GM19455 (cell line): ENCODE measurements around the gene NKX1-1.
"Not testable (repeated sequence)": the region's sequence is repeated elsewhere in the genome, so short reads cannot be mapped to it uniquely, and the experiment has no call there.

Source experiments
- ATAC-seq: cut with Tn5 transposase; IDR thresholded peaks from one replicate; pipeline ENCODE4 v1.9.1; 2021; ENCODE audit not compliant: unreplicated experiment

Gene NKX1-1

DNA sequence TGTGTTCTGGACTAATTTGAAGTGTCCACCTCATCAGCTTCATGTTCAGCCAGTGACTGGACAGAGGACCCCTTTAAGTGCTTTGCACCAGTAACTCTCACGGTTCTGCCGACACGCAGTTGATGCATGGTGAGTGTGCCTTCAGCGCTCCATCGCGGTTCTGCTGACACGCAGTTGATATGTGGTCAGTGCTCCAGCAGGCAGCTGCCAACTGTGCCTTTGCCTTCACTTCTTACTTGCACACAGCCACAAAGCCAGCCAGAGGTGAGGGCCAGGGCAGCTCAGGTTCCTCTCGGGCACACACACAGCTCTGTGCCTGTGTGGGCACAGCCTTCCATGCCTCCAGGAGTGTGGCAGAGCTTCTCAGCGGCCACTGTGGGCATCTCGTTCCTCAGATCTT lies 12.4 kb downstream of the NKX1-1 start:
- no peak for ATAC-seq

DNA sequence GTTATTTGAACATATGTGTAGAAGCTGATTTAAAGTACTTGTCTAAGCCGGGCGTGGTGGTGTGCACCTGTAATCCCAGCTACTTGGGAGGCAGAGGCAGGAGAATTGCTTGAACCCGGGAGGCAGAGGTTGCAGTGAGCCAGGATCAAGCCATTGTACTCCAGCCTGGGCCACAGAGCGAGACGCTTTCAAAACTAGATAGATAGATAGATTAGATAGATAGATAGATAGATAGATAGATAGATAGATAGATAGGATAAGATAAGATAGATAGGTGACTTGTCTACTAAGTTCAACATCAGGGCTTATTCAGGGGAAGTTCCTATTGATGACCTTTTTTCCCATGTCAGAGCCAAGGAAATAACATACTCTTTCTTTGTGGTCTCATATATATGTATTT lies 12.9 kb downstream of the NKX1-1 start:
- not testable (repeated sequence) for ATAC-seq

DNA sequence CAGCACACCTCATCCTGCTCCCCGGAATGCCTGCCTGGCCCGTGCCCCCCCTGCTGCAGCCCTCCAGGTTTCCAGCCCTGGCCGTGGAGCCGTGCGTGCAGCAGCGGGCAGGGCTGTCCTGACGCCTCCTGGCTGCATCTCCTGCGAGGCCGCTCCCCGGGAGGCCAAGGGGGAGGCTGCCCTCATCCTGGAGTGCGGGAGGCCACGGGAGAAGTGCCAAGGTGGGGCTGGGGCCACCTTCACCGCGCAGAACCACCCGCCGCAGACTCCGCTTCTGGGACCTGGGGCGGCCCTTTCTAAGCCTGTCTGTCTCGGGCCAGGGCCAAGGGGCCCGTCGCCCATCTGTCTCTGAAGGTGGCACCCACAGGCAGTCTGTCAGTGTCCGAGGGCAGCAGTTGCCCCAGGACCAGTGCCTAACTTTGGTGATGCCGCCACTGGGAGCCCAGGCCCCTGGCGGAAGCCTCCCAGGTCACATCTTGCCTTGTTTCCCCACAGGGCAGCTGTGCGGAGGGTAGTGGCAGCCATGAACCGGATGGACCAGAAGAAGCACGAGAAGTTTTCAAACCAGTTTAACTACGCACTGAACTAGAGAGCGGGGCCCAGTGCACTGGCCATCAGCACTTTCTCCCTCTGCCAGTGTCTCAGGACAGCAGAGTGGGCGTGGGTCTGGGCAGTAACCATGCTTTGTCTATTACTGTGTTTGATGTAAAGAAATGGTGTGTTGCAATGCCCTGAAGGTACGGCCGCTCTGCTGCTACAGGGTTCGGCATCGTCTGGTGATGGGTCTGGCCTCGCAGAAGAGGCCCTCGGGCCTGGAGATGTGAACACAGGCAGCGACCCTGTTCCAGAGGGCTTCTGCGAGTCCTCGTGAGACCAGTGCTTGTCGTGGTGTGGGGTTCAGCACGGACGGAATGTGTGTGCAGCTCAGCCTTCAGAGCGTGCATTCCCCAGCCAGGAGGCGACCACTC lies 20.6 kb downstream of the NKX1-1 start:
- ATAC-seq: no peak

DNA sequence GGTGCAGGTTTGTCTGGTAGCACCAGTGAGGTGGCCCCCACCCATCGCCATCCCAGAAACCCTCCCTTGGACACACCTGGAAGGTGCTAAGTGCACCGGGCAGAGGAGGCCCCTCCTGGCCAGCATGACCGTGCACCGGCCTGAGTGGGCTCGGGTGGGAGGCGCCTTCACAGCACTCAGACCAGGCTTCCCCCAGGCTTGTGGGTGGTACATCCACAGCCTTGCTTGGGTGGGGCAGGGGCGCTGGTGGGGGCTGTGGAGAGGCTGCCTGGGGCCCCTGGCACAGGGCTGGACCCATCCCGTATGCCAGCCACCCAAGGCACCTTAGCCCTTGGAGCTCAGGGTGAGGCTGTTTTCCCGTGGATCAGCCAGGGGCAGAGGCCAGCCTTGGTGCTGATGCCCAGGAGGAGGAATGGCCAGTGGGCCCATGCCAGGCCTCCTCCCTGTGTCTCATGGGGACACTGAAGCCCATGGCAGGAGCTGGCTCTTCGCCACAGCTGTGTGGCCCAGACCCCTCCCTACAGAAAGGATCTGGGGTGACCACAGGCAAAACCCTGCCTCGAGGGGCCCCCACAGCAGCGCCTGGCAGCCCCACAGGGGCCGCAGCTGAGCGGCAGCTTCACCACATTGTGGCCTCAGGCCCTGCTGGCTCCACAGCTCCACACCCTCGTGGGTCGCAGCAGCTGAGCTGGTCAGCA lies 21.4 kb downstream of the NKX1-1 start:
- ATAC-seq: no peak

DNA sequence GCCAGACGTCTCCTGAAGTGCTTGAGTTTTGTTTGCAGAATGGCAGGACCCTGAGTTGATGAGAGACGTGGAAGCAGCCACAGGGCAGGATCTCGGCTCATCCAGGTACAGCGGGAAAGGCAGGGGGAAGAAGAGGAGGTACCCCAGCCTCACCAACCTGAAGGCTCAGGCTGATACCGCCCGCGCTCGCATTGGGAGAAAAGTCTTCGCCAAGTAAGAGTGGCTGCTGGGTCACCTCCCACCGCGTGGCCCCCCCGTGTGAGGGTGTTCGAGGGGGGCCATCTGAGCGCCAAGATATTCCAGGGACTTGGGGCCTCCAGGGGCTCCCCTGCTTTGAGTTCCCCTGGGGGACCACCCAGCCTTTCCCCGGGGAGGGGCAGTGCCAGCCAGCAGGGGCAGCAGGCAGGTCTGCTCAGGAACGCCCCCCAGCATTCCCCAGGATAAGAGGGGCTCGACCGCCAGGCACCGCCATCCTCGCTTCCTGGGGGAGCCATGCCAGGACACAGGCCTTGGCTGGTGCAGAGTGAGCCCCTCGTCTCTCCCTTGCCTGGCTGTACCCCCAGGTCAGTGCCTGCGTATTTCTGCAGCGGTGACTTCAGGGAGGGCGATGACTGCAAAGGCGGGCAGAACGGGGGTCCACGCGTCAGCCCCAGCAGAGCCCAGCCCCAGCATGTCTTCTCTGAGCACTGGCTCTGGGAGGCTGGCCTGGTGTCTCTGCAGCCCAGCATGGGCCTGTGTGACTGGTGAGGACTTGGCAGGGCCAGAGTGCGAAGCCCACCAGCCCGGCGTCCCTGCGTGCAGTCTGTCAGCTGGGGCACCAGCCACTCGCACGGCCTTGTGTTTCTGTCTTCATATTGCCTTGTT lies 22.3 kb downstream of the NKX1-1 start:
- ATAC-seq: no peak

DNA sequence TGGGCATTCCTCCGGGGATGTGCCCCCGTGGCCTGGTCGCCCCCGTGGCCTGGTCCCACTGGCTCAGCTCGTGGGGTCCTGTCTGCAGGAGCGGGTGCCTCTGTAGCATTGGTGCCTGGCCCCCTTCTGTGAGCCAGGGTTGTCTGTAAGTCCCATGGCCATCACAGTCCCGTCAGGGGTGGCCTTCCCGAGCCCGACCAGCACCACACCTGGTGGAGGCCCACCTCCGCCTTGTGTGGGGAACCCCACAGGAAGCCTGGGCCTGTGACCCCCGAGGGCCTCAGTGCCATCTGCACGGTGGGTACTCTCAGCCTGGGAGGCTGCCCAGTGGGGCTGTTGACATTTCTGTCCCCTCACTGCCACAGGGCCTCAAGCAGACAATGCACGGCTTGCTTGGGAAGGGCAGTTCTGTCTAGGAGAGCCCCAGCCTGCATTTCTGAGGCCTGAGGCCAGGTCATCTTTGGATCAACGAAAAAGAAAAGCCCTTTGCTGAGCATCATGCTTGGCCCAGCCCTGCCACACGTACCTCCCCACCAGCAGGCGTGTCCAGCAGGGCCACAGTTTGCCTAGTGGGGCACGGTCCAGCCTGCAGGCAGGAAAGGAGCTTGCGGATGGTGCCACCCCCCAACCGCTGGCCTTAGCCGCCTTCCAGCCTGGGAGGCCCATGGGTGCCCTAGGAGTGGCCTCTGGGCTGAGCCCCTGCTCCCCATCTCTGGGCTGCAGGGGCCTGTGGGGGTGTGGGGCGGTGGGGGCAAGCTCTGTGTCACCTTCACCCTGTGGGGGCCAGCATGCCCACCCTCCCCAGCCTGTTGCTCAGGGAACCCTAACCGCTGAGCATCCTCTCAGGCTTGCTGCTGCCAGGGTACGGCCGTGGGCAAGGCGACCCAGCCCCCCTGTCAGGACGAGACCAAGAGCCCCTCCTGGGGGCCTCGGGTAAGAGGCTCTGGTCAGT lies 23.2 kb downstream of the NKX1-1 start:
- ATAC-seq: no peak

DNA sequence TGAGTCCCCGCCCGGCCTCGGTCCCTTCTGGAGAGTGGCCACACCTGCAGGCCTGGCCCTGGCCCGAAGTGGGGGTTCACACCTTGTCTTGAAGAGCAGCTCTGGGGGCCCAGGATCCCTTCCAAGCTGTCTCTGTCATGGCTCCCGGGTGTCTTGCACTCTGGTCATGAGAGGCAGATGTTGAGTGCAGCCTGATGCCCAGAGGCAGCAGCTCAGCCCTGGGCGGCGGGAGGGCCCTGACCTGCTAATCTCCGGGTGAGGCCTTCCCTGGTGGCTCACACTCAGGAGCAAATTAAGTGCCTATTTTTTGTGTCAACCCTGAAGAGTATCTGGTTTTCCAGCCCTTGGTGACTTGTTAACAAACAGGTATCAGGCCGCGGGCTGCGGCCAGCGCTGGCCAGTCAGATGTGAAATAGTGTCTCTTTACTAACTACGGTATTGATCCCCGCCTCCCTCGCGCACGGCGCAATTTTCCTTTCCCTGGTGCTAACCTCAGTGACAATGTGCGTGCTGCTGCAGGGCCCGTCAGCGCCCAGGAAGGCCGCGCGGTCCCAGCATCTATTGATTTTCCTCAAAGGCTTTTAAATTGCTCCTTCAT lies 24.2 kb downstream of the NKX1-1 start:
- no peak for ATAC-seq

DNA sequence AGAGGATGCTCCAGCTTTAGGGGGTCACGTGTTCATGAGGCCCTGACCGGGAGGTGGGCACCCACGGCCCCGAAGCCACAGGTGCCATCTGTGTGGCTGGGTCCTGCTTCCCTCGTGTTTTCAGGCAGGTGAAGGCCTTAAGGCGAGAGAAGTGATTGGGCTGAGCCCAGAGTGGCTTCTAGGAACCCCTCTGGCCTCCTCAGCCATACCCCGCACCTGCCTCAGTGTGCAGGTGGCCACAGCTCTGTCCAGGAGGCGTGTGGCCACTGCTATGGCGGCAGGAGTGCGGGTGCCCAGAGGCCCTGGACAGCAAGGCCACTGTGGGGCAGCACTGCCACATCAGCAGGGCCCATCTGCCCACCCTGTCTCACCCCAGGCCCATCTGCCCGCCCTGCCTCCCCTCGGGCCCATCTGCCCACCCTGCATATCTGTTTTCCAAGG lies 25.0 kb downstream of the NKX1-1 start:
- ATAC-seq: no peak

DNA sequence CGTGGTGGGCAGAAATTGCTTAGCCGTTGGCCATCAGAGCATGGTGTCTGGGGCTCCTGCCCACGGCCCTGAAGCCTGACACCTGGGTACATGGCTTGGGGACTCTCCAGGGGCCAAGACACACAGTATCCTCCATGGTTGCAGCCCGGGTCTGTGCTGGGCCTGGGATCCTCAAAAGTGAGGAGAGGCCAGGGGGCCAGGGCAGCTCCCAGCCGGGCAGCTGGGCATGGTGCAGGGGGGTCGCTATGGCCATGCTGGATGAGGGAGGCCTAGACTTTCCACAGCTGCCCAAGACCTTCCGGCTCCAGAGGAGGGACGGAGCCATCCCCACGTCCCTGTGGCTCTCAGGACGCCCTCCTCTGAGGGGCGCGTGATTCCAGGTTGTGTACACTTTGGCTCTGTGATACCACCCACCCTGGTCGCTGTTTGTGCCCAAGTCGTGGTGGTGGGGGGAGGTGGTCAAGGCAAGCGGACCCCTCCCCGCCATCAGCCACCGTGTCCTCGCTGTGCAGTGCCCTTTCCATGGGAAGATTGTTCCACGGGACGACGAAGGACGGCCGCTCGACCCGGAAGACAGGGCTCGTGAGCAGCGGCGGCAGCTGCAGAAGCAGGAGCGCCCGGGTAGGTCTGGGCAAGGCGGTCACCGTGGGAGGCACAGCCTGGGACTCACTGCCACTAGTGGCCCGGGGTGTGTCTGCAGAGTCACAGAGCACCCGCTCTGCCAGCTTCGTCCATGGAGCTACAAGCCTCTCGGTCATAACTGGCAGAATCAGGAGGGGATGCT lies 25.7 kb downstream of the NKX1-1 start:
- ATAC-seq: no peak

DNA sequence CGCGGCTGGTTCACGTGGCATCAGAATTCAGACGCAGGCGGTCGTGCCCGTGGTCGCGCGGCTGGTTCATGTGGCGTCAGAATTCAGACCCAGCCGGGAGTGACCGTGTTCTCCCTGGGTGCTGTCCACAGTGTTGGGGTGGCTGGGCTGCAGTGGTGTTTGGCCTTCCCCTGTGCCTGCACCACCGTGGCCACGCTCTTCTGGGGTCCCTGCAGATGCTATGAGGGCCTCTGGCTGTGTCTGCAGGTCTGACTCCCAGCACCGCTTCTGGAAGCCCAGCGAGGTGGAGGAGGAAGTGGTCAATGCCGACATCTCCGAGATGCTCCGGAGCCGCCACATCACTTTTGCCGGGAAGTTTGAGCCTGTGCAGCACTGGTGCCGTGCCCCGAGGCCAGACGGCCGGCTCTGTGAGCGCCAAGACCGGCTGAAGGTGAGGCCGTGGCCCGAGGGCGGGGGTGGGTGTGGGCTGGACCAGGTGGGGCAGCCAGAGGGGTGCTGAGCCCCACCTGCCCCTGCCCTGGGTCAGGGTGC lies 26.4 kb downstream of the NKX1-1 start:
- no peak for ATAC-seq

DNA sequence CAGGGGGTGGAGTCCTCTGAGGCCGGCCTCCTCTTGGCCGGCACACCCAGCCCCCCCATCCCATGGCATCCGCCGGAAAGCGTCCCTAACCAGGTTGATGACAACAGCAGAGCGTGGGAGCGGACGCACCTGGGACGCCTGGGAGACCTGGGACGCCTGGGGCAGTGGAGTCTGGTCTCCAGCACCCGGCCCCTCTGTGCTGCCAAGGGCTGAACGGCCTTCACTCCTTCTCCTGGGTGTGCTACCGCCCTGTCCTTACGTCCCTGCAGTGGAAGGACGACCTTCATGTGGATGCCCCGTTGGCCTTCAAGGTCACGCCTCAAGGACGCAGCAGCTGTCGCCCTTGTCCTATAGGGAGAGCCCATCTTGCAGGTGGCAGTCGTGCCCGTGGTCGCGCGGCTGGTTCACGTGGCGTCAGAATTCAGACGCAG lies 26.9 kb downstream of the NKX1-1 start:
- ATAC-seq: no peak

DNA sequence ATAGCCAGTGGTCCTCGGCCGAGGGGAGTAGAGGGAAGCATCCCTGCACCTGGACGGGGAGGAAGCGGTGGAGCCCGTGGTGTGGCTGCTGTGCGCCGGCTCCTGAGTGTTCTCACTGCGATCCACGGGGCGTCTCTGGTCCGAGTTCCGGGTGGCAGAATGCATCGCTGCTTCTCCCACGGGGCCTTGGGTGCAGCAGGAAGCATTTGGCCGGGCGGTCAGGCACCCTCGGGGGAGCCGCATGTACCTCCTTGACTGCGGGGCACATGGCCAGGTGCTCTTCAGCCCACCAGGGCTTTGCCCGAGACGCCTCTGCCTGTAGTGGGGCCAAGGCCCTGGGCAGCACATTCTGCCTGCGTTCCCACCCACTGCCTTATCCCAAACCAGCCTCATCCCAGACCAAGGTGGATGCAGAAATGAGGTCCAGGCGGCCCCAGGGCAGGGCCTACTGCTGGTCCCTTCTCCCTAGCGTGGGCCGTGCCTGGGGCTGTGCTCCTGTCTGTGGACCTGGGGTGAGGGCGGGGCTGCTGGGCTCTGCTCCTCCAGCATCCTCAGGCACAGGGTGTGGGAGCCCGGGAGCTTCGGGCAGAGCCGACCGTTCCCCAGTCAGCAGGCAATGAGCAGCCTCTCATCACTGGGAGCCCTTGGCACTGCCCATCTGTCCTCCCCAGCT lies 27.5 kb downstream of the NKX1-1 start:
- no peak for ATAC-seq

DNA sequence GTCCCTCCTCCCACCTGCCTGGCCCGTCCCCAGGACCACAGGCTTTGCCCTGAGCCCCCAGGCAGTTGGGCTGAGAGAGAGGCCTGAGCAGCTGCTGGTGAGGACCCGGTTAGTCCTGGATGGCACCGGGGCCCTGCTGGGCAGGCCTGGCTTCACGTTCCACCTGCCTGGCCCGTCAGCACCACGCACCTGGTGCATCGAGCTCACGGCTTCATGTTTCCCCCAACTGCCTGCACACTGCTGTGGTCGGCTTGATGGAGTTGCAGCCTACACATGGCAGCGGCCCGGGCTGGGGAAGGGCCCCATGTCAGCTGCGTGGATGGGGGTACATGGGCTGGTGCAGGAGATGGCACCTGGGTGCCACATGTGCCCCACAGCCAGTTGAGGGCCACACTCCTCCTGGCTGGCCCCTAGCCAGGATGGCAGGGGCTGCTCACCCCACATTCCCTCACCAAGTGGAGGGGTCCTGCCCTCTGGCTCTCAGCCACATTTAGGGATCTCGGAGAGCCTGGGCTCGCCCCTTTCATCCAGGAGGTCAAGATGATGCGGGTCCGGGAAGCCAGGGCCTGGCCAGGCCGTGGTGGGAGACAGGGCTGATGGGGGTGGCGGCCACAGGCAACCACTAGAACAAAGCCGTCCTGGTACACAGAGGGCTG lies 28.5 kb downstream of the NKX1-1 start:
- no peak for ATAC-seq

DNA sequence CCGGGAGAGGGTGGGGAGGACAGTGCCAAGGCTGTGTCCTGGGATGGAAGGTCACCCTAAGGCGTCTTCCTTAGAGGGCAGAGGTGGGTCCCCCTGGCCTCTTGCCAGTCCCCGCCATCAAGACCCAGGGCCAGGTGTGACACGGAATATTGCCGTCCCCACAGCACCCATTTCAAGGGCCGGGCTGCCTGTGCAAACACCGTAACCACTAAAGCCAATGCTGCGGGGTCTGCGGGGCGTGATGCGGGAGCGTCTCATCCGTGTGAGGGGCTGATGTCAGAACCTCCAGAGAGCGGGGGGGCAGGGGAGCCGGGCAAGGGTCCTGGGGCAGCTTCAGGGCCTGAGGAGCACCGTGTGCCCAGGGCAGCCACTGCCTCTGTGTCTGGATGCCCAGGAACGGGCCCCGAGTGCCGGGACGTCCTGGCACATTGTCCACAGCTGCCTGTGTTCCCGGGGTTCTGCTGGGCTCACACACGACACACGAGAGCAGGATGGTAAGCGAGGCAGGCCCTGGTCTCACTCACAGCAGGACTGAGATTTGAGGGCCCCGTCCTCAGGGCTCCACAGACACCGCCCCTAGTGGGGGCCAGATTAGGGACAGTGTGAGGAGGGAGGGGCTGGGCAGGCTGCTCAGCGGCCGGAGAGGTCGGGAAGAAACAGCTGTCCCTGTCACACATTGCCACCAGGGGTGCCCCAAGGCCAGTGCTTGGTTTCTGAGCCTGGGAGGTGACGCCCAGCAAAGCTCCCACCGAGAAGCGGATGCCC lies 29.2 kb downstream of the NKX1-1 start:
- ATAC-seq: no peak

DNA sequence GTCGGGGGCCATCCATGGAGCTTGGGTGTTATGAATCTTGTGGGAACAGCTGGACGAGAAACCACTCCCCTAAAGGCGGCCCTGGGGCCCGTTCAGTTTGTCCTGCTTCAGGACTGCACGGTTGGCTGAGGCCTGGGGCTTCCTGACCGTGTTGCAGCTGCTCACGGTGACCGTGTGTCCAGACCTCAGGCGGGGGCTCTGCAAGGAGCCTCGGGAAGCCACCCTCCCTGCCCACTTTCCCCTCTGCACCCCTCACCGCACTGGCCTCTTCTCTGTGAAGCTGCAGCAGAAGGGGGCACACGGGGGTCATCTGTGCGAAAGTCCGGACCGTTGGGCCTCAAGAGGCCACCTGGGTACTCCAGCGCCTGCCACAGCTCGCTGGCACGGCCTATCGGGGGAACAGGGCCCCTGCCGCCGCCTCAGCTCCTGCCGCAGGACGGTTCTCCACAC lies 29.8 kb downstream of the NKX1-1 start:
- no peak for ATAC-seq

DNA sequence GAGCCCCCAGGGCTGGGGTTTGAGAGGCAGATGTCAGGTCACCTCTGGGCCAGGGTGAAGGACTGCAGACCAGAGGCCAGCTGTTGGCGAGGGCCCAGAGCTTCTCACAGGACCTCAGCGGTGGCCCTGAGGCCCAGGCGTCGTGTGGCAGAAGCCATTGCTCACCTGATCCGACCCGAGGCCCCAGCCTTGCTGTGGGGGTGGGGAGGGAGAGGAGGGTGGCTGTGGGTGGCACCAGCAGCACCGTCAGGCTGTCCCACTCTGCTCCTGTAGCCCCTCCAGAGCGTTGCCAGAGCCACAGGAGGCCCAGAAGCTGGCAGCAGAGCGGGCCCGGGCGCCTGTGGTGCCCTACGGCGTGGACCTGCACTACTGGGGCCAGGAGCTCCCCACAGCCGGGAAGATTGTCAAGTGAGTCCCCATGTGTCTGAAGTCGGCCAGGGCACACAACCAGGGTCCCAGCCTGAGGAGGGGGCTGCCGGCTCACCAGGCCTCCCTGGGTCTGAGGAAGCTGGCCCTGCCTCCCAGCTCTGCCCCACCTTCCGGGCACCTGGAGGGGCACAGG lies 30.4 kb downstream of the NKX1-1 start:
- ATAC-seq: no peak
